GM13976 (cell line): ENCODE results near the gene PLEKHH2.
"Not testable (repeated sequence)": the region's sequence is repeated elsewhere in the genome, so short reads cannot be mapped to it uniquely, and the experiment has no call there.

Experiments
- DNase-seq: peaks from one replicate; pipeline ENCODE4 v3.0.0; 2012; ENCODE audit warnings: low spot score
- in situ Hi-C: fragments of 300-500 bp; cut with MboI; formaldehyde crosslinking; loops from one replicate; pipeline ENCODE4 v1.12.0; 2022; ENCODE audit warnings: low sequenced_read_pairs, mixed read lengths, inconsistent platforms; ENCODE audit not compliant: unreplicated experiment
- TF ChIP-seq, protein P1 (sequence below): IDR thresholded peaks from 2 replicates; pipeline ENCODE4 v1.5.1; 2012; ENCODE audit warnings: borderline replicate concordance, mild to moderate bottlenecking; ENCODE audit not compliant: insufficient read depth; ENCODE audit errors: extremely low read depth, missing control alignments, control extremely low read depth

Gene PLEKHH2

DNA sequence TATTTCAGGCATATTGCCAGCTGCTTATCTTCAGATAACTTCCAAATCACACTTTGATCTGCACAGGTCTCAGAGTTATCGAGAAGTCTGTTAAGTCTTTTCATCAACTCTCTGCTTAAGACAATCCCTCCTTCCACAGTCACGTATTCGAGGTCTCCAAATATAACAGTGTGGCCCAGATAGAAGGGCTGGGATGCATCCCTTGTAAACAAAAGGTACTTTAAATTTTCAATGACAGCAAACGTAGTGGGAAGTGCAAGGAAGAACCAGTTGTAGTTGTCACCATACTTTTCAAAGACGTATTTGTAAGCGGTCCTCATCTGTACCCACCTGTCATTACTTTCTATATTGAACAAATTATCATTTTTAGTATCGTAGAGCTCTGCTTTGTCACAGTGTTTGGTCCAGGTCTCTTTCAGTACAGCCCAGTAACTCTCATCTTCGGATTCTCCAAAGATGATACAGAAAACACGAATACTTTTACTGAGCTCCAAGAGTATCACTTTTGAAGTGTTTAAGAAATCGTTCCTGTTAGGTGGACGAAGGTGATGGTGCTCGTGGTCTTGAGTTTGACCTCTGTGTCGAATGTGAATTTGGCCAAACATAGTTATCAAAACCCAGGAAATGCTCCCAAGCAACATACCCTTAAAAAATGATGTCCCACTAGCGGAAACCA is 38.7 kb downstream of the PLEKHH2 start:
- TF ChIP-seq, protein P1, sequence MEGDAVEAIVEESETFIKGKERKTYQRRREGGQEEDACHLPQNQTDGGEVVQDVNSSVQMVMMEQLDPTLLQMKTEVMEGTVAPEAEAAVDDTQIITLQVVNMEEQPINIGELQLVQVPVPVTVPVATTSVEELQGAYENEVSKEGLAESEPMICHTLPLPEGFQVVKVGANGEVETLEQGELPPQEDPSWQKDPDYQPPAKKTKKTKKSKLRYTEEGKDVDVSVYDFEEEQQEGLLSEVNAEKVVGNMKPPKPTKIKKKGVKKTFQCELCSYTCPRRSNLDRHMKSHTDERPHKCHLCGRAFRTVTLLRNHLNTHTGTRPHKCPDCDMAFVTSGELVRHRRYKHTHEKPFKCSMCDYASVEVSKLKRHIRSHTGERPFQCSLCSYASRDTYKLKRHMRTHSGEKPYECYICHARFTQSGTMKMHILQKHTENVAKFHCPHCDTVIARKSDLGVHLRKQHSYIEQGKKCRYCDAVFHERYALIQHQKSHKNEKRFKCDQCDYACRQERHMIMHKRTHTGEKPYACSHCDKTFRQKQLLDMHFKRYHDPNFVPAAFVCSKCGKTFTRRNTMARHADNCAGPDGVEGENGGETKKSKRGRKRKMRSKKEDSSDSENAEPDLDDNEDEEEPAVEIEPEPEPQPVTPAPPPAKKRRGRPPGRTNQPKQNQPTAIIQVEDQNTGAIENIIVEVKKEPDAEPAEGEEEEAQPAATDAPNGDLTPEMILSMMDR, result no peak
- DNase-seq, result no peak
- in situ Hi-C loops, result no loop called here

DNA sequence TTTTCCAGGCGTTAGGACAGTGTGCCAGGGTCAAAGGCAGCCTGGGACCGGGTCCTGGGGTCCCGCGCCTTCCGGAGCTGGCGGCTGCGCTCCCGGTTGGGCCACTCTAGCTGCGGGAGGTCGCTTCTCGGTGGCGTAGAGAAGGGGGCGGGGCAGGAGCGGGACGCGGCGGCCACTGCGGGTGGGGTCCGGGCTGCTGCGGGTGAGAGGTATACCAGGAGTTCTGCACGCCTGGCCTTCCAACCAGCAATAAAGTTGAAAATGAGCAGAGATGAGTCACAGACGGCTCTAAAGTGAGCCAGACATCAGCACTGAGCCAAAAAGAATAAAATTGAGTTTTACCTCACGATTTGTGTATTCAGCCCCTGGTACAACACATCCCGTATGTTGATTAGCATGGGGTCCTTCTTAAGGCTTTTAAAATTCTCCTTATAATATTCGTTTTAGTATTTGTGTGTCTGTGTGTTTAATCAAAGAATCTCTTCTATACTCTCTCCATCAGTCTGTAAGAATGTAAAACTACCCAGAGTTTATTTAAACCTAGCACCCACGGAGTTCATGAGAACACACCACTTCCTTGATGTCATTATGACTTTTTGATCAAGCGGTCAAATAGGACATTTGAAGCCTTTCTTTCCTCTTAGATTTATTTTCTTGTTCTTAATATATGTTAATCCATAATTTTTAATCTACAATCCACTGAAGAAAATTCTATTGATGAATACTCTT is 39.4 kb downstream of the PLEKHH2 start, which contains the start of gene C1GALT1C1L:
C1GALT1C1L (minus strand) TSS at position 108 of the 729 bp plus-strand sequence; CDS start at position 1, 107 bp downstream.
- peak; percentile 22 for DNase-seq
- TF ChIP-seq, protein P1, result no peak
- in situ Hi-C loops, result no loop called here

DNA sequence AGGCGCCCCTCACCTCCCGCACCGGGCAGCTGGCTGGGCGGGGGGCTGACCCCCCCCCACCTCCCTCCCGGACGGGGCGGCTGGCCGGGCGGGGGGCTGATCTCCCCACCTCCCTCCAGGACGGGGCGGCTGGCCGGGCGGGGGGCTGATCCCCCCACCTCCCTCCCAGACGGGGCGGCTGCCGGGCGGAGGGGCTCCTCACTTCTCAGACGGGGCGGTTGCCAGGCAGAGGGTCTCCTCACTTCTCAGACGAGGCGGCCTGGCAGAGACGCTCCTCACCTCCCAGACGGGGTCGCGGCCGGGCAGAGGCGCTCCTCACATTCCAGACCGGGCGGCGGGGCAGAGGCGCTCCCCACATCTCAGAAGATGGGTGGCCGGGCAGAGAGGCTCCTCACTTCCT is 40.7 kb downstream of the PLEKHH2 start:
- DNase-seq, in situ Hi-C loops: not testable (repeated sequence)

DNA sequence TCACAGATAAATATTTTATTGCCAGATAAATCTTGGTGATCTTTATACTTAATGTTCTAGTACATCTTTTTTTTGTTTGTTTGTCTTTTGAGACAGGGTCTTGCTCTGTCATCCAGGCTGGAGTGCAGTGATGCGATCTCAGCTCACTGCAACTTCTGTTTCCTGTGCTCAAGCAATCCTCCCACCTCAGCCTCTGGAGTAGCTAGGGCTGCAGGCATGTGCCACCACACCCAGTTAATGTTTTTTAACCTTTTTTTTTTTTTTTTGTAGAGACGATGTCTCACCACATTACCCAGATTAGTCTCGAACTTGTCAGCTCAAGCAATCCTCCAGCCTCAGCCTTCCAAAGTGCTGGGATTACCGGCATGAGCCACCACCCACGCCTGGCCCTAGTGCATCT is 48.3 kb downstream of the PLEKHH2 start:
- in situ Hi-C loops, result no loop called here
- no peak for DNase-seq
- TF ChIP-seq, protein P1, result no peak

DNA sequence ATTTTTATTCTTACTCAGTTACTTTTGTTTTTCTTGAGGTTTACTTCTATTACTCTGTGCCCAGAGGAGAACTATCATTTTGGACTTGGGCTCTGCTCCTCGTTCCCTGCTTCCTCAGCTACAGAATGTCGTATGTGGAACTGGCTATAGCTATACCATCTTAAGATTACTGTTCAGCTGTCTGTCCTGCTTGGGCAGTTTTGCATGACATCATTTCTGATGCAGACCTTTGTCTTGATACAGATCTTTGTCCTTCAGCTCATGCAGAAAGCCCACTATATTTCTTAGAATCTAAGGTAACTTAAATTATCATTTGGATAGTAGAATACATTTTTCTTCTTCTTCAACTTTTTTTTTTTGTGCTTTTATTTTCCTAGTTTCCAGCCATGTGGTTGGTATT is 52.9 kb downstream of the PLEKHH2 start:
- TF ChIP-seq, protein P1, result no peak
- in situ Hi-C loops, result no loop called here
- DNase-seq, result no peak

DNA sequence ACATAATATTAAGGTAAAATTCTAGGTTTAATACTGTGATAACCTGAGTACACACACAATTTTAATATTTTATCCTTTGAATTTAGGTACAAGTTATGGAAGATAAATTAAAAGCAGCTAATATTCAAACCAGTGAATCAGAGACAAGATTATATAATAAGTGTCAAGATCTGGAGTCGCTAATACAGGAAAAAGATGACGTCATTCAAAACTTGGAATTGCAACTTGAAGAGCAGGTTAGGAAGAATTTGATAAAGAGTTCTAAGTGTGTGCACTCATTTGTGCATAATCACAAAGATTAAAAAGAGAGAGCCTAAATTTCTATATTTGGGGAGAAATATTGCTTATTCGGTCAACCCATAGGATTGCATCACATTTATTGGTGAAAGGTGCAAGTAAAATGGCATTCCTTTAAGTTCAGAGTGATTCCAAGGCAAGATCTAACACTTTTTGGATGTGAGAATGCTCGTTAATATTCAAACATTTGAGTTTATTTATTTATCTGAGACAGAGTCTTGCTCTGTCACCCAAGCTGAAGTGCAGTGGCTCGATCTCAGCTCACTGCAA is 55.5 kb downstream of the PLEKHH2 start:
- no peak for DNase-seq
- TF ChIP-seq, protein P1, result no peak
- in situ Hi-C loops, result no loop called here

DNA sequence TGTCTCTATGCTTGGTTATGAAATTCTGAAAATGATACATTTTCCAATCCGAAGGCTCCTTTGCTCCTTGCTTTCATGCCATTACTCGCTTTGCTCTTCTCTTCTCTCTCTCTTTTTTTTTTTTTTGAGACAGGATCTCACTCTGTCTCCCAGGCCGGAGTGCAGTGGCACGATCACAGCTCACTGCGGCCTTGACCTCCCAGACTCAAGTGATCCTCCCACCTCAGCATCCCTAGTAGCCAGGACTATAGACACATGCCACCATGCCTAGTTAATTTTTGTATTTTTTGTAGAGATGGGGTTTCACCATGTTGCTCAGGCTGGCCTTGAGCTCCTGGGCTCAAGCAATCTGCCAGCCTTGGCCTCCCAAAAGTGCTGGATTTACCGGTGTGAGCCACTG is 61.1 kb downstream of the PLEKHH2 start:
- DNase-seq, in situ Hi-C loops: not testable (repeated sequence)

DNA sequence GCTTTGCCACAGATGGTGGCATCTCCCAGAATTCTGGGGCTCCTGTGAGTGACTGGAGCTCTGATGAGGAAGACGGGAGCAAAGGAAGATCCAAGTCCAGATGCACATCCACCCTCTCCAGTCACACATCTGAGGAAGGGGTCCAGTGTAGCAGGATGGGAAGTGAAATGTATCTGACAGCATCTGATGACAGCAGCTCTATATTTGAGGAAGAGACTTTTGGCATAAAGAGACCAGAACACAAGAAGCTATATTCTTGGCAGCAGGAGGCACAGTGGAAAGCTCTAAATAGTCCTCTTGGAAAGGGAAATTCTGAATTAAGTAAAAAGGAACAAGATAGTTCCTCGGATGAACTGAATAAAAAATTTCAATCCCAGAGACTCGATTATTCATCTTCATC is 62.7 kb downstream of the PLEKHH2 start:
- in situ Hi-C loops, result no loop called here
- TF ChIP-seq, protein P1, result no peak
- DNase-seq, result no peak
